Measurements from ENCODE around the gene TTC39B.

TTC39B gene

DNA sequence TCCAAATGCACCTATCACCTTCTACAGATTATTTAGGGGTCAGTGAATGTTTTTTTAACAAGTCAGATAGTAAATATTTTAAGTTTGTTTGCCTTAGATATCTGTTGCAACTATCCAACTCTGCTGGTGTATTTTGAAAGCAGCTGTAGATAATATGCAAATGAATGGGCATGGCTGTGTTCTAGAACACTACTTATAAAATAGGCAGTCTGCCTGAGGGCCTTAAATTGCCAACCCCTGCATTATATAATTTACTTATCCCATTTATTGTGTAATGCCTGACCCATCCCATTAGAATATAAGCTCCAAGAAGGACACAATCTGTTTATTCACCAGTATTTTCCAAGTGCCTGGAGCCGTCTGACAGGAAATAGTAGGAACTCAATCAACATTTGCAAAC lies 149.0 kb downstream of the TTC39B start:
- Histone ChIP-seq H3K27ac (ENCODE audit: low read depth, low read length, poor library complexity, severe bottlenecking) (no peak overlapping the region), H3K4me3 (ENCODE audit: low read depth, low read length, poor library complexity, severe bottlenecking) (no peak overlapping the region), H3K36me3 (ENCODE audit: insufficient read depth, low read length) (no peaks in the 10 kb centered on the region), H3F3A (ENCODE audit: insufficient read depth, low read length) (no peaks in the 10 kb centered on the region), H3K9ac (ENCODE audit: low read length) (no peak overlapping the region), H2AFZ (ENCODE audit: low read length) (no peak overlapping the region), H3K4me1 (ENCODE audit: insufficient read depth, low read length, severe bottlenecking) (no peaks in the 10 kb centered on the region), H3K9me3 (ENCODE audit: low read length) (no peaks in the 10 kb centered on the region), H4K20me1 (ENCODE audit: insufficient read depth, low read length) (no peaks in the 10 kb centered on the region), H3K9me2 (ENCODE audit: low read depth, low read length) (no peaks in the 10 kb centered on the region), H3K27me3 (ENCODE audit: insufficient read depth, low read length) (no peaks in the 10 kb centered on the region; the same call in 1 of the 2 replicates), H3K4me2 (ENCODE audit: low read length) (no peak overlapping the region), H3K79me2 (ENCODE audit: insufficient read depth, low read length) (no peaks in the 10 kb centered on the region)
- TF ChIP-seq EZH2 (IDR thresholded peaks at IDR 0.05; ENCODE audit: borderline replicate concordance, low read length) (no peak), CTCF (IDR thresholded peaks at IDR 0.05; ENCODE audit: low read length) (no peak)

GRCh38 chr9:15157381-15157780 lies 149.6 kb downstream of the TTC39B start:
- H3K79me2 ChIP-seq (ENCODE audit: insufficient read depth, low read length) = no peaks in the 10 kb centered on the region
- no peak overlapping the region for H3K4me2 ChIP-seq (ENCODE audit: low read length)
- no peaks in the 10 kb centered on the region for H4K20me1 ChIP-seq (ENCODE audit: insufficient read depth, low read length)
- no peaks in the 10 kb centered on the region for H3K9me2 ChIP-seq (ENCODE audit: low read depth, low read length)
- no peak for TF ChIP-seq CTCF (IDR thresholded peaks at IDR 0.05; ENCODE audit: low read length)
- no peak for TF ChIP-seq EZH2 (IDR thresholded peaks at IDR 0.05; ENCODE audit: borderline replicate concordance, low read length)
- H3K4me3 ChIP-seq (ENCODE audit: low read depth, low read length, poor library complexity, severe bottlenecking) = no peak overlapping the region
- no peak overlapping the region for H2AFZ ChIP-seq (ENCODE audit: low read length)
- H3F3A ChIP-seq (ENCODE audit: insufficient read depth, low read length) = no peaks in the 10 kb centered on the region
- H3K27me3 ChIP-seq (ENCODE audit: insufficient read depth, low read length) = no peaks in the 10 kb centered on the region; the same call in 1 of the 2 replicates
- no peaks in the 10 kb centered on the region for H3K36me3 ChIP-seq (ENCODE audit: insufficient read depth, low read length)
- H3K4me1 ChIP-seq (ENCODE audit: insufficient read depth, low read length, severe bottlenecking) = no peaks in the 10 kb centered on the region
- no peak overlapping the region for H3K9ac ChIP-seq (ENCODE audit: low read length)
- H3K9me3 ChIP-seq (ENCODE audit: low read length) = no peaks in the 10 kb centered on the region
- H3K27ac ChIP-seq (ENCODE audit: low read depth, low read length, poor library complexity, severe bottlenecking) = no peak overlapping the region

DNA sequence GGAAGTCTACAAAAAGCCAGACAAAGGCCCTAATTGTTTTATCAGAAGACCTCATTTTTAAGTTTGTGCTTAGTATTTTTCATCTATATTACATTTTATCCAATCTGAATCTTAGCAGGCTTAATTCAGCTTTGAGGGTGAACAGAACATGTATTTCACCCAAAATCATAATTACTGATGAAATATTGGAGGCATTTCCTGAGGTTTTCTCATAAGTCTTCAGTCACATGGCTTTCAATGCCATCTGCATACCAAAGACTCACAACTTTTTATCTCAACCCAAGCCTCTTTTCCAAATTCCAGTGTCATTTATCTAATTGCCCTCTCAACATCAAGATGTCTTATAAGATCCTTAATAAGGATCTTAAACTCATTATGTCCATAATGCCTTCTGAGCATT lies 150.8 kb downstream of the TTC39B start:
- TF ChIP-seq EZH2 (IDR thresholded peaks at IDR 0.05; ENCODE audit: borderline replicate concordance, low read length) = no peak
- TF ChIP-seq CTCF (IDR thresholded peaks at IDR 0.05; ENCODE audit: low read length) = no peak
- H3K4me1 ChIP-seq (ENCODE audit: insufficient read depth, low read length, severe bottlenecking) = no peaks in the 10 kb centered on the region
- H3K9ac ChIP-seq (ENCODE audit: low read length) = no peak overlapping the region
- H3K79me2 ChIP-seq (ENCODE audit: insufficient read depth, low read length) = no peaks in the 10 kb centered on the region
- no peaks in the 10 kb centered on the region for H3K9me3 ChIP-seq (ENCODE audit: low read length)
- H3K9me2 ChIP-seq (ENCODE audit: low read depth, low read length) = no peaks in the 10 kb centered on the region
- no peaks in the 10 kb centered on the region for H4K20me1 ChIP-seq (ENCODE audit: insufficient read depth, low read length)
- H2AFZ ChIP-seq (ENCODE audit: low read length) = no peak overlapping the region
- H3K27me3 ChIP-seq (ENCODE audit: insufficient read depth, low read length) = no peaks in the 10 kb centered on the region; the same call in 1 of the 2 replicates
- no peaks in the 10 kb centered on the region for H3K36me3 ChIP-seq (ENCODE audit: insufficient read depth, low read length)
- no peaks in the 10 kb centered on the region for H3F3A ChIP-seq (ENCODE audit: insufficient read depth, low read length)
- no peak overlapping the region for H3K4me2 ChIP-seq (ENCODE audit: low read length)
- no peak overlapping the region for H3K4me3 ChIP-seq (ENCODE audit: low read depth, low read length, poor library complexity, severe bottlenecking)
- no peak overlapping the region for H3K27ac ChIP-seq (ENCODE audit: low read depth, low read length, poor library complexity, severe bottlenecking)

All from OCI-LY1 (cell line).